SK-N-SH (cell line): ENCODE measurements around the gene TAF13. TPM values are rescaled to one million over a fixed set of nuclear protein-coding genes. Genes with fewer than 3 reads are reported as not detected.

Experiments used
- CTCF ChIA-PET: fragments of 300-600, 350-600 bp; formaldehyde crosslinking; extraction: SDS; loops from one replicate; lab custom pipeline; 2021; lab: Yijun Ruan, JAX
- POLR2A ChIA-PET: fragments of 350-600 bp; sonication (Branson Sonifier 250); formaldehyde crosslinking; extraction: SDS; loops from one replicate; lab custom pipeline; 2020; ENCODE audit warnings: antibody characterized with exemption, inconsistent platforms; lab: Yijun Ruan, JAX
- DNase-seq: peaks from one replicate; pipeline ENCODE4 v3.0.0; 2012
- H2AFZ ChIP-seq: fragments of 200-600 bp; sonication (generic); 2 replicates; pipeline ENCODE4 v1.8.1; 2016; ENCODE audit warnings: antibody characterized with exemption, mild to moderate bottlenecking, low read depth
- H3F3A ChIP-seq: fragments of 200-600 bp; sonication (generic); replicated peaks from 2 replicates; pipeline ENCODE3; 2016; ENCODE audit warnings: antibody characterized with exemption, mild to moderate bottlenecking; ENCODE audit not compliant: insufficient read depth
- H3K27ac ChIP-seq, 2 experiments: fragments of 200-500 bp in 1 of 2; fragments of 200-600 bp in 1 of 2; sonication (Bioruptor generic) in 1 of 2; sonication (generic), shearing (Covaris generic) in 1 of 2; 2 replicates each; pipeline versions ENCODE4 v1.5.1 to v1.6.1; 2014 to 2016; ENCODE audit warnings: low read depth in 2 of 2, inconsistent platforms in 1 of 2, low read length in 1 of 2, mild to moderate bottlenecking in 1 of 2, mixed read lengths in 1 of 2
- H3K27me3 ChIP-seq: fragments of 200-600 bp; sonication (generic), shearing (Covaris generic); 2 replicates; pipeline ENCODE4 v1.6.1; 2016; ENCODE audit warnings: mixed run types; ENCODE audit not compliant: insufficient read depth
- H3K36me3 ChIP-seq, 2 experiments: fragments of 200-500 bp in 1 of 2; fragments of 200-600 bp in 1 of 2; sonication (Bioruptor generic) in 1 of 2; sonication (generic) in 1 of 2; replicated peaks in 1 of 2; 2 replicates each; pipeline versions ENCODE3 to v1.5.1; 2014 to 2016; ENCODE audit warnings: low read length in 1 of 2, mild to moderate bottlenecking in 1 of 2; ENCODE audit not compliant: insufficient read depth in 2 of 2, control insufficient read depth in 1 of 2
- H3K4me1 ChIP-seq, 2 experiments: fragments of 200-500 bp in 1 of 2; fragments of 200-600 bp in 1 of 2; sonication (Bioruptor generic) in 1 of 2; sonication (generic), shearing (Covaris generic) in 1 of 2; 2 replicates each; pipeline versions ENCODE4 v1.5.1 to v1.6.1; 2014 to 2016; ENCODE audit warnings: low read depth in 1 of 2, low read length in 1 of 2, mixed run types in 1 of 2; ENCODE audit not compliant: insufficient read depth in 2 of 2, control insufficient read depth in 1 of 2
- H3K4me2 ChIP-seq: fragments of 200-600 bp; sonication (generic), shearing (Covaris generic); 2 replicates; pipeline ENCODE4 v1.6.1; 2017; ENCODE audit warnings: mixed run types
- H3K4me3 ChIP-seq, 2 experiments: fragments of 200-500 bp in 1 of 2; fragments of 200-600 bp in 1 of 2; sonication (Bioruptor generic) in 1 of 2; sonication (generic), shearing (Covaris generic) in 1 of 2; 2 replicates each; pipeline versions ENCODE4 v1.5.1 to v1.8.1; 2014 to 2016; ENCODE audit warnings: low read depth in 2 of 2, inconsistent platforms in 1 of 2, low read length in 1 of 2, mild to moderate bottlenecking in 1 of 2, mixed read lengths in 1 of 2, moderate library complexity in 1 of 2
- H3K79me2 ChIP-seq: fragments of 200-600 bp; sonication (generic); 2 replicates; pipeline ENCODE4 v1.8.1; 2017; ENCODE audit warnings: mild to moderate bottlenecking; ENCODE audit not compliant: insufficient read depth
- H3K9ac ChIP-seq: fragments of 200-600 bp; sonication (generic); 2 replicates; pipeline ENCODE4 v1.6.1; 2017; ENCODE audit warnings: mixed run types
- H3K9me2 ChIP-seq: fragments of 200-600 bp; sonication (generic); 2 replicates; pipeline ENCODE4 v1.6.1; 2017; ENCODE audit warnings: mixed run types
- H3K9me3 ChIP-seq: fragments of 200-600 bp; sonication (generic); 2 replicates; pipeline ENCODE4 v1.6.1; 2017; ENCODE audit warnings: mixed run types, mild to moderate bottlenecking, moderate library complexity
- H4K20me1 ChIP-seq: fragments of 200-600 bp; sonication (generic); 2 replicates; pipeline ENCODE4 v1.6.1; 2017; ENCODE audit warnings: mild to moderate bottlenecking, mixed run types; ENCODE audit not compliant: insufficient read depth
- CHD2 ChIP-seq: fragments of 150-350 bp; IDR thresholded peaks from 2 replicates; pipeline ENCODE4 v1.6.1; 2018; ENCODE audit warnings: low read length; ENCODE audit not compliant: partially characterized antibody
- ELF1 ChIP-seq: IDR thresholded peaks from 2 replicates; pipeline ENCODE4 v1.4.0; 2012
- EZH2phosphoT487 ChIP-seq: fragments of 200-600 bp; sonication (generic); IDR thresholded peaks from 2 replicates; pipeline ENCODE4 v1.6.1; 2017; ENCODE audit warnings: low read depth, mixed run types, mild to moderate bottlenecking, antibody characterized with exemption, moderate library complexity, borderline replicate concordance
- FOXJ3 ChIP-seq: sonication (generic); formaldehyde crosslinking; IDR thresholded peaks from 2 replicates; pipeline ENCODE4 v1.5.1; 2020; ENCODE audit warnings: mild to moderate bottlenecking, missing genetic modification reagents
- FOXM1 ChIP-seq: IDR thresholded peaks from 2 replicates; pipeline ENCODE4 v1.4.0; 2012; ENCODE audit warnings: low read depth, mild to moderate bottlenecking
- GABPA ChIP-seq: IDR thresholded peaks from 2 replicates; pipeline ENCODE4 v1.4.0; 2012; ENCODE audit warnings: low read depth, mild to moderate bottlenecking
- GATA2 ChIP-seq: sonication (generic); formaldehyde crosslinking; IDR thresholded peaks from 2 replicates; pipeline ENCODE4 v1.5.0; 2020; ENCODE audit warnings: mild to moderate bottlenecking, missing genetic modification reagents
- MXI1 ChIP-seq: IDR thresholded peaks from 2 replicates; pipeline ENCODE4 v1.6.1; 2012; ENCODE audit warnings: mild to moderate bottlenecking, low read depth, low read length, improper control_type of control experiment
- NFIC ChIP-seq: IDR thresholded peaks from 2 replicates; pipeline ENCODE4 v1.4.0; 2012; ENCODE audit warnings: borderline replicate concordance
- NRF1 ChIP-seq: IDR thresholded peaks from 2 replicates; pipeline ENCODE4 v1.6.1; 2012; ENCODE audit warnings: low read depth, mild to moderate bottlenecking, low read length
- POLR2AphosphoS5 ChIP-seq: IDR thresholded peaks from 2 replicates; pipeline ENCODE4 v1.6.1; 2012; ENCODE audit warnings: low read depth, low read length
- RAD21 ChIP-seq: IDR thresholded peaks from 2 replicates; pipeline ENCODE4 v1.6.1; 2012; ENCODE audit warnings: mild to moderate bottlenecking, low read length
- RCOR1 ChIP-seq: fragments of 150-350 bp; IDR thresholded peaks from 2 replicates; pipeline ENCODE4 v1.6.1; 2017; ENCODE audit warnings: antibody characterized with exemption, low read length
- RFX5 ChIP-seq: IDR thresholded peaks from 2 replicates; pipeline ENCODE4 v1.6.1; 2012; ENCODE audit warnings: mild to moderate bottlenecking, improper control_type of control experiment, low read length
- RXRA ChIP-seq: IDR thresholded peaks from 2 replicates; pipeline ENCODE4 v1.4.0; 2012; ENCODE audit warnings: low read depth, mild to moderate bottlenecking, borderline replicate concordance
- SMC3 ChIP-seq: IDR thresholded peaks from 2 replicates; pipeline ENCODE4 v1.6.1; 2012; ENCODE audit warnings: low read depth, low read length, improper control_type of control experiment
- TAF1 ChIP-seq: IDR thresholded peaks from 2 replicates; pipeline ENCODE4 v1.6.1; 2012; ENCODE audit warnings: low read depth, mild to moderate bottlenecking, low read length, moderate library complexity, borderline replicate concordance
- YY1 ChIP-seq: IDR thresholded peaks from 2 replicates; pipeline ENCODE4 v1.4.0; 2012; ENCODE audit warnings: low read depth, mild to moderate bottlenecking
- WGBS: methylation state at CpG from one replicate; pipeline ENCODE4 v1.1.6; 2017; ENCODE audit warnings: low lambda C conversion rate; 5-methylcytosine and 5-hydroxymethylcytosine counted together
- polyA plus RNA-seq, 3 experiments: library from polyadenylated mRNA; depleted of rRNA; stranded (reverse); fragments of >200 nt; gene quantifications; 2 replicates each; pipeline ENCODE4 v1.2.3, GENCODE V29; 2012
- TF ChIP-seq, protein P1 (sequence below): IDR thresholded peaks from 2 replicates; pipeline ENCODE4 v1.4.0; 2012; ENCODE audit warnings: low read depth
- TF ChIP-seq, protein P2 (sequence below): fragments of 150-350 bp; IDR thresholded peaks from 2 replicates; pipeline ENCODE4 v1.6.1; 2017; ENCODE audit warnings: antibody characterized with exemption, low read length, low read depth, borderline replicate concordance
- TF ChIP-seq, protein P3 (sequence below): IDR thresholded peaks from 2 replicates; pipeline ENCODE4 v1.4.0; 2012; ENCODE audit warnings: low read depth, borderline replicate concordance

Gene TAF13
- polyA plus RNA-seq, 1 of the 3 experiments (the other 2 are of a cell fraction): 16.0 TPM

DNA sequence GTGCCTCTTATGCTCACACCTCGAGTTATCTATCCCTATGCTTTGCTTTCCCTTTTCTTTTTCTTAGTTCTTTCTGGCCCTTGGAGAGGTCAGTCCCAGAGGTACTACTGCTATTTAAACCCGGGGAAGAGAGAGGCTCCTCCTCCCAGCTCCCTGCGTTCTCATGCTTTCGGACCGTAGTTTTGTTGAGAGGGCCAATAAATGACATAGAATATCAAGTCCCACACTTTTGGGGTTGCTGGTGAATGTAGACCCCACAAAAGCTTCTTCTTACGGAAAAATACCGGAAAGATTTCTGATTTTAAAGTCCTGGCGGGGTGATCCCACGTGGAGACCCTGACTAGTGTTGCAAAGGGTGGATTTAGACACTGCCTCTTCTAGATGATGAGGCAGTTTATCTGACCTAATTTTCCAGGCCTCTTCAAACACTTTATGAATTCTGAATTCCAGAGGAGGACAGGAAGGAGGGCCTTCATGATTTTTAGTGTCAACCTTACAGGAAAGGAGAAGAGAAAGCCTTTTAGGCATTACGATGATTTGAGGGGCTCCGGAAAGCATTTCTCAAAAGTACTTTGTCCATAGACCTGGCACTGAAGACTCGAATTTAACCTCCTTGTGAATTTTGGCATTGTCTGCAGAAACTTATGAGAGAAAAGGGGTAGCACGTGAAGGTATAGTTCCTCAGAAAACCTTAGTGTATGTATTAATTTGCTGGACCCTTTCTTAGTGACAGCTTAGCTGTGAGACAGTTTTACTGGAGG, 15.5 kb upstream of the TAF13 start:
- TF ChIP-seq, protein P1, sequence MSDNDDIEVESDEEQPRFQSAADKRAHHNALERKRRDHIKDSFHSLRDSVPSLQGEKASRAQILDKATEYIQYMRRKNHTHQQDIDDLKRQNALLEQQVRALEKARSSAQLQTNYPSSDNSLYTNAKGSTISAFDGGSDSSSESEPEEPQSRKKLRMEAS: peak; percentile 66; the same call in 1 of the 2 replicates
- TF ChIP-seq NFIC: no peak
- peak; percentile 58; the same call in 1 of the 2 replicates for TF ChIP-seq MXI1
- no peak for TF ChIP-seq GABPA
- 5% methylated on average over 13 of the region's 13 CpGs for WGBS
- POLR2A ChIA-PET: interaction anchor here (1.8 to 2.2 kb wide), 2 partner anchors 9 to 15 kb away, joined by 8 to 29 read pairs; partner anchors contain the start of gene TAF13
- peak overlapping the region; percentile 91 for H3K4me2 ChIP-seq
- H3F3A ChIP-seq: peaks cover 24% of the 10 kb centered on the region
- peak overlapping the region; percentile 92 for H3K9ac ChIP-seq
- H2AFZ ChIP-seq: peak overlapping the region; percentile 98
- no peaks in the 10 kb centered on the region for H3K27me3 ChIP-seq
- no peaks in the 10 kb centered on the region; the same call in 1 of the 2 replicates for H4K20me1 ChIP-seq
- no peaks in the 10 kb centered on the region for H3K9me2 ChIP-seq
- peaks cover 48% of the 10 kb centered on the region for H3K79me2 ChIP-seq
- peak; percentile 67 for DNase-seq
- peak overlapping the region; percentile 93 to 95 for H3K27ac ChIP-seq
- peaks cover 12 to 21% of the 10 kb centered on the region in 2 experiments for H3K36me3 ChIP-seq
- CTCF ChIA-PET: interaction anchor here (0.8 to 2.6 kb wide), 6 partner anchors 9 to 187 kb away, joined by 3 to 20 read pairs (median 4); partner anchors contain the start of gene TAF13
- no peaks in the 10 kb centered on the region for H3K9me3 ChIP-seq
- peaks cover 4 to 5% of the 10 kb centered on the region in 2 experiments; a peak in 2 of 4 replicates for H3K4me1 ChIP-seq
- H3K4me3 ChIP-seq: peak overlapping the region; percentile 77 to 98

DNA sequence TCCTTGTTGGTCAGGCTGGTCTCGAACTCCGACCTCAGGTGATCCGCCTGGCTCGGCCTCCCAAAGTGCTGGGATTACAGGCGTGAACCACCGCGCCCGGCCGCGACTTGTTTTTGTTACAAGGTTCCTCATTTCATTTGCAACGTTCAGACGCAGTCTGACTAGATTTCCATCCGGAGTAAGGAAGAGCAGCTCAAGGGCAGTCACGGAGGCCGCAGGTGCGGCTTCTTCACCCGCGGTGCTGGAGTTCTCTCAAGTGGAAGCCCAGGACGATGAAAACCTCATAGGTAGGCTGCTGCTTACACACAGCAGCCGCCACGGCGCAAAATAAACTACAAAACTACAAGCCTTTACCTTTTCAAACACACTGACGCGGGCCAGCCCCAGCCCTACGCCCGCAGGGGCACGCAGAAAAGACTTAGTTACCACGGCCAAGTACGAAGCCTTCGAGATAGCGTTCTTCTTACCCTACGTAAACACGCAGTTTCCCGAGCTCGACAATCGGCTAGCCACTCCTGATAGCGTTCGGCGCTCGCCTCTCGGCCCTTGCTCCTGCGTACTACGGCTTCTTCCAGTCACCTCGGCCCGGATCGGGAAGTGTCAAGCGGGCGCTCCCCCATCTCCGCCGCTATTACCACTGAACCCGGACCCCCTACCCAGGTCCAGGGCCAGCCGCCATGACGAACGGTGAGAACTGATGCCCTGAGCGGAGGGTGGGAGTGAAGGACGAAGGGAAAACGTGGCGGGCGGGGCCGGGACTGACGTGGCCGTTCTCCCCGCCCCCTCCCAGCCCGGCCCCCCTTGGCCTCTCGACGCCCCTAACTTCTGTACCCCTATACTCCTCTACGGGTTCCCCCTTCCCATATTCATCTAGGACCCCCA, 14.6 kb upstream of the TAF13 start, which contains the start of gene TMEM167B:
TMEM167B (plus strand) TSS at position 569 of the 882 bp plus-strand sequence; CDS start at position 678, 109 bp downstream.
- ChIA-PET POLR2A (interaction anchor here (0.6 to 2.2 kb wide), 4 partner anchors 9 to 80 kb away, joined by 4 to 29 read pairs (median 6); partner anchors contain the start of gene TAF13), CTCF (interaction anchor here (1.1 to 2.6 kb wide), 4 partner anchors 9 to 174 kb away, joined by 3 to 20 read pairs (median 8); partner anchors contain the start of gene TAF13)
- Histone ChIP-seq H3K36me3 (peaks cover 12 to 15% of the 10 kb centered on the region in 2 experiments), H2AFZ (peak within 1 kb of the TSS; percentile 98), H3K79me2 (peaks cover 44% of the 10 kb centered on the region), H3K4me3 (peak within 1 kb of the TSS; percentile 77 to 98), H4K20me1 (no peaks in the 10 kb centered on the region; the same call in 1 of the 2 replicates), H3K9ac (peak within 1 kb of the TSS; percentile 92), H3K27me3 (no peaks in the 10 kb centered on the region), H3K27ac (peak within 1 kb of the TSS; percentile 93 to 95), H3K4me2 (peak within 1 kb of the TSS; percentile 91), H3K9me3 (no peaks in the 10 kb centered on the region), H3K4me1 (peaks cover 4 to 5% of the 10 kb centered on the region in 2 experiments; a peak in 2 of 4 replicates), H3F3A (peaks cover 24% of the 10 kb centered on the region), H3K9me2 (no peaks in the 10 kb centered on the region)
- peak; percentile 87 for DNase-seq
- 11% methylated on average over 61 of the region's 67 CpGs for WGBS
- TF ChIP-seq RCOR1 (peak; percentile 33; the same call in 1 of the 2 replicates), CHD2 (peak; percentile 83), RXRA (no peak), RFX5 (no peak), ELF1 (peak; percentile 84), SMC3 (no peak), TAF1 (peak; percentile 88), GATA2 (CRISPR knock-in tag) (no peak), EZH2phosphoT487 (no peak), FOXM1 (no peak), RAD21 (no peak), NRF1 (peak; percentile 41; the same call in 1 of the 2 replicates), POLR2AphosphoS5 (peak; percentile 59; the same call in 1 of the 2 replicates), YY1 (peak; percentile 86), FOXJ3 (0 out of 2 replicates have a peak, but pooled peaks have one; percentile 46)
- TF ChIP-seq, protein P2, sequence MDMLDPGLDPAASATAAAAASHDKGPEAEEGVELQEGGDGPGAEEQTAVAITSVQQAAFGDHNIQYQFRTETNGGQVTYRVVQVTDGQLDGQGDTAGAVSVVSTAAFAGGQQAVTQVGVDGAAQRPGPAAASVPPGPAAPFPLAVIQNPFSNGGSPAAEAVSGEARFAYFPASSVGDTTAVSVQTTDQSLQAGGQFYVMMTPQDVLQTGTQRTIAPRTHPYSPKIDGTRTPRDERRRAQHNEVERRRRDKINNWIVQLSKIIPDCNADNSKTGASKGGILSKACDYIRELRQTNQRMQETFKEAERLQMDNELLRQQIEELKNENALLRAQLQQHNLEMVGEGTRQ: no peak
- TF ChIP-seq, protein P3, sequence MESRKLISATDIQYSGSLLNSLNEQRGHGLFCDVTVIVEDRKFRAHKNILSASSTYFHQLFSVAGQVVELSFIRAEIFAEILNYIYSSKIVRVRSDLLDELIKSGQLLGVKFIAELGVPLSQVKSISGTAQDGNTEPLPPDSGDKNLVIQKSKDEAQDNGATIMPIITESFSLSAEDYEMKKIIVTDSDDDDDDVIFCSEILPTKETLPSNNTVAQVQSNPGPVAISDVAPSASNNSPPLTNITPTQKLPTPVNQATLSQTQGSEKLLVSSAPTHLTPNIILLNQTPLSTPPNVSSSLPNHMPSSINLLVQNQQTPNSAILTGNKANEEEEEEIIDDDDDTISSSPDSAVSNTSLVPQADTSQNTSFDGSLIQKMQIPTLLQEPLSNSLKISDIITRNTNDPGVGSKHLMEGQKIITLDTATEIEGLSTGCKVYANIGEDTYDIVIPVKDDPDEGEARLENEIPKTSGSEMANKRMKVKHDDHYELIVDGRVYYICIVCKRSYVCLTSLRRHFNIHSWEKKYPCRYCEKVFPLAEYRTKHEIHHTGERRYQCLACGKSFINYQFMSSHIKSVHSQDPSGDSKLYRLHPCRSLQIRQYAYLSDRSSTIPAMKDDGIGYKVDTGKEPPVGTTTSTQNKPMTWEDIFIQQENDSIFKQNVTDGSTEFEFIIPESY: peak; percentile 39; the same call in 1 of the 2 replicates
